HG03196 (cell line): ENCODE data around the gene HBE1.
A peak's percentile ranks its signal among the peaks of the same experiment; 100 is the strongest.

Experiments used
- ATAC-seq: cut with Tn5 transposase; IDR thresholded peaks from one replicate; pipeline ENCODE4 v1.9.1; 2021; ENCODE audit not compliant: unreplicated experiment

The HBE1 gene

DNA sequence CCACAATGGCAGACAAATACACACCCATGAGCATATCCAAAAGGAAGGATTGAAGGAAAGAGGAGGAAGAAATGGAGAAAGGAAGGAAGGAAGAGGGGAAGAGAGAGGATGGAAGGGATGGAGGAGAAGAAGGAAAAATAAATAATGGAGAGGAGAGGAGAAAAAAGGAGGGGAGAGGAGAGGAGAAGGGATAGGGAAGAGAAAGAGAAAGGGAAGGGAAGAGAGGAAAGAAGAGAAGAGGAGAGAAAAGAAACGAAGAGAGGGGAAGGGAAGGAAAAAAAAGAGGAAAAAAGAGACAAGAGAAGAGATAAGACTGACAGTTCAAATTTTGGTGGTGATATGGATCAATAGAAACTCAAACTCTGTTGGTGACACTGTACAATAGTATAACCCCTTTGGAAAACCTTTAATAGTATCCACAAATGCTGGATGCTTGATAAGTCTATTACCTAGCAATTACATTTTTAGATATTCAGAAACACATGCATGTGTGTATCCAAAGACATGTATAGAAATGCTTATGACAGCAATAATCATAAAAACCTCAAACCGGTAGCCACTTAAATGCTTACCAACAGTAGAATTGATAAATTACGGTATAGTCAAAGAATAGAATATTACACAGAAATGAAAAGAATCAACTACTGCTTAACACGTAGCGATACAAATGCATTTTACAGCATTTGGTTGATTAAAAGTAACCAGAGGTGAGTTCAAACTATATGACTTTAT lies 34.2 kb downstream of the HBE1 start:
- ATAC-seq = no peak

GRCh38 chr11:5234381-5234834 lies 35.3 kb downstream of the HBE1 start, which contains the start of gene HBD:
HBD (minus strand) TSS chr11:5234483; CDS start chr11:5234433, 50 bp downstream.
- ATAC-seq = peak; percentile 78

DNA sequence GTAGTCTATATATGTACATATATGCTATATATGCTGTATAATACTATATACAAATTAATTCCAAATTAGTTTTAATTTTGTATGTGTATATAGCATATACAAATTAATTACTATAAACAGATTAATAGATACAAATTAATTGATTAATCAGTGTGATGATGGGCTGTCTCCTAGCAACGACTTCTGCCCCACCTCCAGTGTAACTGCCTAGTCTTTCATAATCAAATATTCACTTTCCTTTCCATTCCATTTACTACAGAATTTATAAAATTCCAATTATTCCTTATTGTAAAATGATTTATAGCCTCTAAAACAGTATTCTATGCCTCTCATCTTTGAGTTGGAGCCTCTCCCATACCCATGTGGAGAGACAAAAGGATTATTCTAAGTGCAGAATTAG lies 36.4 kb downstream of the HBE1 start:
- no peak for ATAC-seq

DNA sequence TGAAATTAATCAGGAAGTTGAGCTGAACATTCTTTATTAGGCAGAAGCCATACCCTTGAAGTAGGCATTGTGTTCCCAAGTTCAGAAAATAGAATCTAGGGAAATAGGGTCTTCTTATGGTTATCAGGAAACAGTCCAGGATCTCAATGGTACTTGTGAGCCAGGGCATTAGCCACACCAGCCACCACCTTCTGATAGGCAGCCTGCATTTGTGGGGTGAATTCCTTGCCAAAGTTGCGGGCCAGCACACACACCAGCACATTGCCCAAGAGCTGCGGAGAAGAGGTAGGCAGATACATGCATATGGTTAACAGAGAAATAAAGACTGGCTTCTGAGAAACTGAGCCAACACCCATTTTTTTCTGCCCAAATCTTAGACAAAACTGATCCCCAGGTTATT lies 36.9 kb downstream of the HBE1 start:
- ATAC-seq = no peak

- no peak for ATAC-seq
Measured at GRCh38 chr11:5232176-5232575, 37.6 kb downstream of the HBE1 start.

GRCh38 chr11:5231111-5231510 lies 38.6 kb downstream of the HBE1 start:
- no peak for ATAC-seq

DNA sequence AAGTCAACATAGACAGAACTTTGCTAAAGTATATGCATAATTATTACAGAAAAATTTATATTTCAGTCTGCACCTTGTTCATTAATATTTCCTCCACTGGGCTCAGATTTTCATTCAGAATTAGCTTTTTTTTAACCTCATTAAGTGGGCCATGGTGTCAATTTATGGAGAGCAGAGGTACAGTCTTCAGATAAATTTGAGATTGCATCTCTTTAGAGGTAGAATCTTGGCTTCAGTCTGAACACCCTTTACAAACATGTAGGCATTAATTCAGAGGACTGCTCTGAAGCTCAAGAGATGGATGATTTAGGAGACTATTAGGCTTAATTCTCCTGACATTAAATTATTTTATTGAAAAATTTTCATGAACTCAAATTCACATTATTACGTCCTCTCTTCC lies 39.5 kb downstream of the HBE1 start:
- no peak for ATAC-seq

DNA sequence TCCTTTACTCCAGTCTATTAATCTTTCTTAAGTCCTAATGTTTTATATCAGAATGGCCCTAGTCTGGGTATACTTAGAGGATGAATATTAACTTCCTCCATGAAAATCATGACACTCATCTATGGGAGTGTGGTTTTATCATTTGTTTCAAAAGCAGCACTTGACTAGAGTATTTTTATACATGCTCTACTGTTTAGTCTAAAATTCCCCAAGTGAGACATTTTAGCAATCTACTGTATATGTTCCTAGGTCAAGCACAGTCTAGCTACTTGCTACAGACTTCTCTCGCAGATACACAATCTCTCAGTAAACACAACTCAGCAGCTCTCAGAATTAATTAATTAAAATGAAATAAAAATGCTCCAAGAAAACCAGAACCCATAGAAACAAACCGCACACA lies 39.9 kb downstream of the HBE1 start:
- no peak for ATAC-seq

GRCh38 chr11:5229356-5229755 lies 40.4 kb downstream of the HBE1 start:
- no peak for ATAC-seq

DNA sequence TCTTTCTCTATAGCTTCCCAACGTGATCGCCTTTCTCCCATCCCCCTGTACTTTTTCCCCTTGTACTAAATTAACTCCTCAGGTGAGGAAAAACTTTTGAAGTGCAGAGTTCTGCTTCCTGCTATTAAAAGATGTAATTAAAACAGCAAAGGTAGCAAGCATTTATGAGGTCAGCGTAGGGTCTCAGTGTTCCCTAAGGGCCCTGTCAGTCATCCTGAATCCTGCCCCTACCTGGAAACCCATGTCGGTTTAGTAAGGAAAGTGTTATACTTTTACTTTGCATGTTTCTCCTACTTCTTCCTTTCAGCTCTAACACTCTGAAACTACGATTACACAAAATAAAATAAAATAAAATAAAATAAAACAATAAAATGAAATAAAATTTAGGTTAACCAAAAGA lies 41.6 kb downstream of the HBE1 start:
- no peak for ATAC-seq

DNA sequence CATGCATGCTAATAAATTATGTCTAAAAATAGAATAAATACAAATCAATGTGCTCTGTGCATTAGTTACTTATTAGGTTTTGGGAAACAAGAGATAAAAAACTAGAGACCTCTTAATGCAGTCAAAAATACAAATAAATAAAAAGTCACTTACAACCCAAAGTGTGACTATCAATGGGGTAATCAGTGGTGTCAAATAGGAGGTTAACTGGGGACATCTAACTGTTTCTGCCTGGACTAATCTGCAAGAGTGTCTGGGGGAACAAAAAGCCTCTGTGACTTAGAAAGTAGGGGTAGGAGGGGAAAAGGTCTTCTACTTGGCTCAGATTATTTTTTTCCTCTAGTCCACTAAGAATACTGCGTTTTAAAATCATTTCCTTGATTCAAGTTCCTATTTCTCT lies 42.1 kb downstream of the HBE1 start:
- no peak for ATAC-seq

DNA sequence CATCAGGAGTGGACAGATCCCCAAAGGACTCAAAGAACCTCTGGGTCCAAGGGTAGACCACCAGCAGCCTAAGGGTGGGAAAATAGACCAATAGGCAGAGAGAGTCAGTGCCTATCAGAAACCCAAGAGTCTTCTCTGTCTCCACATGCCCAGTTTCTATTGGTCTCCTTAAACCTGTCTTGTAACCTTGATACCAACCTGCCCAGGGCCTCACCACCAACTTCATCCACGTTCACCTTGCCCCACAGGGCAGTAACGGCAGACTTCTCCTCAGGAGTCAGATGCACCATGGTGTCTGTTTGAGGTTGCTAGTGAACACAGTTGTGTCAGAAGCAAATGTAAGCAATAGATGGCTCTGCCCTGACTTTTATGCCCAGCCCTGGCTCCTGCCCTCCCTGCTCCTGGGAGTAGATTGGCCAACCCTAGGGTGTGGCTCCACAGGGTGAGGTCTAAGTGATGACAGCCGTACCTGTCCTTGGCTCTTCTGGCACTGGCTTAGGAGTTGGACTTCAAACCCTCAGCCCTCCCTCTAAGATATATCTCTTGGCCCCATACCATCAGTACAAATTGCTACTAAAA lies 42.9 kb downstream of the HBE1 start, which contains the start of gene HBB:
HBB (minus strand) TSS at position 340 of the 579 bp plus-strand sequence; CDS start at position 290, 50 bp downstream.
- ATAC-seq = no peak

DNA sequence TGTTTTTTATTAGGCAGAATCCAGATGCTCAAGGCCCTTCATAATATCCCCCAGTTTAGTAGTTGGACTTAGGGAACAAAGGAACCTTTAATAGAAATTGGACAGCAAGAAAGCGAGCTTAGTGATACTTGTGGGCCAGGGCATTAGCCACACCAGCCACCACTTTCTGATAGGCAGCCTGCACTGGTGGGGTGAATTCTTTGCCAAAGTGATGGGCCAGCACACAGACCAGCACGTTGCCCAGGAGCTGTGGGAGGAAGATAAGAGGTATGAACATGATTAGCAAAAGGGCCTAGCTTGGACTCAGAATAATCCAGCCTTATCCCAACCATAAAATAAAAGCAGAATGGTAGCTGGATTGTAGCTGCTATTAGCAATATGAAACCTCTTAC lies 44.3 kb downstream of the HBE1 start:
- no peak for ATAC-seq

DNA sequence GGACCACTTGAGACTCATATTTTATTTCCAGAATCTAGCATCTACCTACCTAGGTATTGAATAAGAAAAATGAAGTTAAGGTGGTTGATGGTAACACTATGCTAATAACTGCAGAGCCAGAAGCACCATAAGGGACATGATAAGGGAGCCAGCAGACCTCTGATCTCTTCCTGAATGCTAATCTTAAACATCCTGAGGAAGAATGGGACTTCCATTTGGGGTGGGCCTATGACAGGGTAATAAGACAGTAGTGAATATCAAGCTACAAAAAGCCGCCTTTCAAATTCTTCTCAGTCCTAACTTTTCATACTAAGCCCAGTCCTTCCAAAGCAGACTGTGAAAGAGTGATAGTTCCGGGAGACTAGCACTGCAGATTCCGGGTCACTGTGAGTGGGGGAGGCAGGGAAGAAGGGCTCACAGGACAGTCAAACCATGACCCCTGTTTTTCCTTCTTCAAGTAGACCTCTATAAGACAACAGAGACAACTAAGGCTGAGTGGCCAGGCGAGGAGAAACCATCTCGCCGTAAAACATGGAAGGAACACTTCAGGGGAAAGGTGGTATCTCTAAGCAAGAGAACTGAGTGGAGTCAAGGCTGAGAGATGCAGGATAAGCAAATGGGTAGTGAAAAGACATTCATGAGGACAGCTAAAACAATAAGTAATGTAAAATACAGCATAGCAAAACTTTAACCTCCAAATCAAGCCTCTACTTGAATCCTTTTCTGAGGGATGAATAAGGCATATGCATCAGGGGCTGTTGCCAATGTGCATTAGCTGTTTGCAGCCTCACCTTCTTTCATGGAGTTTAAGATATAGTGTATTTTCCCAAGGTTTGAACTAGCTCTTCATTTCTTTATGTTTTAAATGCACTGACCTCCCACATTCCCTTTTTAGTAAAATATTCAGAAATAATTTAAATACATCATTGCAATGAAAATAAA lies 44.9 kb downstream of the HBE1 start:
- ATAC-seq = no peak

DNA sequence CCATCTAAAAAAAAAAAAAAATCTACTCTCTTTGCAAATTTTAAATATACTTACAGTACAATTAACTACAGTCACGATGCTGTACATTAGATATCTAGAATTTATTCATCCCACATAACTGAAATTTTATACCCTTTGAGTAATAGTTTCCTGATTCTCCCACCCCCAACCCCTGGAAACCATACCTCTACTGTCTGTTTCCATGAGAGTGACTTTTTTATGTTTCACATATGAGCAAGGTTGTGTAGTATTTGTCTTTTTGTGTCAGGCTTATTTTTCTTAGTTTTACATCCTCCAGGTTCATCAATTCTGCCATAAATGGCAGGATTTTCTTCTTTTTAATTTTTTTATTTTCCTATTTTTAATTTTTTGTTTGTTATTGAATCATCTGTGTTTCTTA lies 46.1 kb downstream of the HBE1 start:
- no peak for ATAC-seq

DNA sequence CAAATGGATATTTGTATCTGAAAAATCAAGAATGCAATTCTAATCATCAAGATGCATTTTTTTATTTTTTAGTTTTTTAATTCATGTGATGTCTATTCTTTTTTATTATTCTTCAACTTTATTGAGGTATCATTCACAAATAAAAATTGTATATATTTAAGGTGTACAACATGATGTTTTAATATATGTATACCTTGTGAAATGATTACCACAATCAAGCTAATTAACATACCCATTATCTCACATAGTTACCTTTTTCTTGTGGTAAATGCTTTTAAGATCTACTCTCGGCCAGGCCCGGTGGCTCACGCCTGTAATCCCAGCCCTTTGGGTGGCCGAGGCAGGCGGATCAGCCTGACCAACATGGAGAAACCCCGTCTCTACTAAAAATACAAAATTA lies 46.6 kb downstream of the HBE1 start:
- no peak for ATAC-seq
